SK-N-MC (cell line): ENCODE data around the gene CEMIP.

Experiments used
- DNase-seq: peaks from one replicate; pipeline ENCODE4 v3.0.0-alpha.2; 2011; ENCODE audit warnings: low read depth, low spot score
- H3K27ac ChIP-seq: fragments of 200-600 bp; sonication (generic); 2 replicates; pipeline ENCODE4 v1.5.1; 2016; ENCODE audit warnings: mixed run types
- H3K36me3 ChIP-seq: fragments of 200-600 bp; sonication (generic); 2 replicates; pipeline ENCODE4 v1.6.1; 2017; ENCODE audit warnings: antibody characterized with exemption, low read length, mixed read lengths; ENCODE audit not compliant: insufficient read depth
- H3K4me3 ChIP-seq: fragments of 200-600 bp; sonication (generic); 2 replicates; pipeline ENCODE4 v1.5.1; 2016
- H3K9ac ChIP-seq: fragments of 200-600 bp; sonication (generic); 2 replicates; pipeline ENCODE4 v1.8.0; 2017; ENCODE audit warnings: mixed run types, mixed read lengths; ENCODE audit not compliant: insufficient read length
- H3K9me3 ChIP-seq: fragments of 200-600 bp; sonication (generic); 2 replicates; pipeline ENCODE4 v1.6.1; 2017; ENCODE audit warnings: low read depth, mild to moderate bottlenecking, antibody characterized with exemption, low read length, moderate library complexity, mixed read lengths
- EZH2 ChIP-seq: fragments of 200-600 bp; sonication (generic); IDR thresholded peaks from one replicate; pipeline ENCODE4 v1.6.1; 2017; ENCODE audit warnings: antibody characterized with exemption
- FOXP2 ChIP-seq: optimal IDR thresholded peaks from 2 replicates; pipeline ENCODE3; 2011; ENCODE audit warnings: mild to moderate bottlenecking, moderate library complexity; ENCODE audit not compliant: insufficient read depth; ENCODE audit errors: extremely low read length, control extremely low read depth
- POLR2AphosphoS5 ChIP-seq: IDR thresholded peaks from 2 replicates; pipeline ENCODE4 v1.6.1; 2012; ENCODE audit warnings: mild to moderate bottlenecking, low read depth, low read length, borderline replicate concordance

The CEMIP gene

GRCh38 chr15:80870893-80871292, 91.7 kb downstream of the CEMIP start:
- Histone ChIP-seq H3K9me3 (no peaks in the 10 kb centered on the region), H3K36me3 (no peaks in the 10 kb centered on the region), H3K27ac (no peak overlapping the region), H3K9ac (no peak overlapping the region), H3K4me3 (no peak overlapping the region)
- no peak for TF ChIP-seq EZH2
- no peak for TF ChIP-seq POLR2AphosphoS5
- no peak for TF ChIP-seq FOXP2
- no peak for DNase-seq

- TF ChIP-seq EZH2, result no peak
- TF ChIP-seq POLR2AphosphoS5, result no peak
- no peak for TF ChIP-seq FOXP2
- Histone ChIP-seq H3K27ac (no peak overlapping the region), H3K9me3 (no peaks in the 10 kb centered on the region), H3K9ac (no peak overlapping the region), H3K4me3 (no peak overlapping the region), H3K36me3 (no peaks in the 10 kb centered on the region)
- DNase-seq, result no peak
Observed at GRCh38 chr15:80871858-80872257, 92.7 kb downstream of the CEMIP start.

GRCh38 chr15:80873366-80873952, 94.3 kb downstream of the CEMIP start:
- H3K27ac ChIP-seq, result no peak overlapping the region
- no peak overlapping the region for H3K4me3 ChIP-seq
- H3K9me3 ChIP-seq, result no peaks in the 10 kb centered on the region
- no peak for DNase-seq
- no peaks in the 10 kb centered on the region for H3K36me3 ChIP-seq
- H3K9ac ChIP-seq, result no peak overlapping the region
- TF ChIP-seq EZH2 (no peak), FOXP2 (no peak), POLR2AphosphoS5 (no peak)

- H3K27ac ChIP-seq, result no peak overlapping the region
- H3K36me3 ChIP-seq, result no peaks in the 10 kb centered on the region
- H3K9me3 ChIP-seq, result no peaks in the 10 kb centered on the region
- no peak overlapping the region for H3K4me3 ChIP-seq
- no peak overlapping the region for H3K9ac ChIP-seq
- TF ChIP-seq EZH2, result no peak
- no peak for TF ChIP-seq POLR2AphosphoS5
- no peak for TF ChIP-seq FOXP2
- DNase-seq, result no peak
Observed at GRCh38 chr15:80875568-80876347, 96.6 kb downstream of the CEMIP start.

GRCh38 chr15:80876348-80876674, 97.1 kb downstream of the CEMIP start:
- Histone ChIP-seq H3K36me3 (no peaks in the 10 kb centered on the region), H3K27ac (no peak overlapping the region), H3K9me3 (no peaks in the 10 kb centered on the region), H3K4me3 (no peak overlapping the region), H3K9ac (no peak overlapping the region)
- DNase-seq, result no peak
- no peak for TF ChIP-seq EZH2
- TF ChIP-seq FOXP2, result no peak
- no peak for TF ChIP-seq POLR2AphosphoS5

- Histone ChIP-seq H3K27ac (no peak overlapping the region), H3K9me3 (no peaks in the 10 kb centered on the region), H3K9ac (no peak overlapping the region), H3K36me3 (no peaks in the 10 kb centered on the region), H3K4me3 (no peak overlapping the region)
- TF ChIP-seq FOXP2 (no peak), POLR2AphosphoS5 (no peak), EZH2 (no peak)
- no peak for DNase-seq
Observed at GRCh38 chr15:80878242-80878866, 99.2 kb downstream of the CEMIP start.

GRCh38 chr15:80878867-80879250, 99.7 kb downstream of the CEMIP start:
- no peak for TF ChIP-seq POLR2AphosphoS5
- TF ChIP-seq FOXP2, result no peak
- no peak for TF ChIP-seq EZH2
- Histone ChIP-seq H3K27ac (no peak overlapping the region), H3K36me3 (no peaks in the 10 kb centered on the region), H3K4me3 (no peak overlapping the region), H3K9me3 (no peaks in the 10 kb centered on the region), H3K9ac (no peak overlapping the region)
- no peak for DNase-seq

- no peak overlapping the region for H3K27ac ChIP-seq
- H3K9me3 ChIP-seq, result no peaks in the 10 kb centered on the region
- no peaks in the 10 kb centered on the region for H3K36me3 ChIP-seq
- no peak for TF ChIP-seq POLR2AphosphoS5
- TF ChIP-seq EZH2, result no peak
- TF ChIP-seq FOXP2, result no peak
- H3K4me3 ChIP-seq, result no peak overlapping the region
- no peak for DNase-seq
- H3K9ac ChIP-seq, result no peak overlapping the region
Observed at GRCh38 chr15:80880086-80880485, 100.9 kb downstream of the CEMIP start.
